Testis (tissue), 2 donors: ENCODE results near the gene FOXN3.

Experiments
- POLR2A ChIP-seq: fragments of 450-650 bp; IDR thresholded peaks from one replicate; pipeline ENCODE4 v1.6.1; 2017; ENCODE audit warnings: antibody characterized with exemption, mild to moderate bottlenecking, moderate library complexity
- TF ChIP-seq, protein P1 (sequence below), 3 experiments: fragments of 450-650 bp in 2 of 3; fragments of 200-600 bp in 1 of 3; sonication (generic) in 1 of 3; IDR thresholded peaks; one replicate each; pipeline ENCODE4 v1.5.1; 2016 to 2019; ENCODE audit warnings: antibody characterized with exemption in 3 of 3, mild to moderate bottlenecking in 2 of 3, moderate library complexity in 1 of 3

DNA sequence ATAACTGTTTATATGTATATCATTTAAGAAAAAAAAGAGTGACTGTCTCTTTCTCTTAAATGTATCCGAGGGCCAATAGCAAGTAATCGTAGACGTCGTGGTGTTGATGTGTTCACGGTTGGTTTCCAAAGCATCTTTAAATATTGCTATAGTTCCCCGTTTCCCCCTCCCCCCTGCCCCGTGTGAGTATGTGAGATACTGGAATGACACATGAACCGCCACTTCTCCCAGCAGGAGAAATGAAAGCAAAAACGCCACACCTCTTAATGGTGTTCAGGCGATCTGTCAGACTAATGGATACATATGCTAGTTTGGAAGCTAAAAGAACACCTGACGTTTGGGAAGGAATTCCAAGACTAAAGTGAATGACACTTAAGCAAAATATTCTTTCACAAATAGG is 258.3 kb downstream of the FOXN3 start:
- TF ChIP-seq POLR2A: no peak
- TF ChIP-seq, protein P1, sequence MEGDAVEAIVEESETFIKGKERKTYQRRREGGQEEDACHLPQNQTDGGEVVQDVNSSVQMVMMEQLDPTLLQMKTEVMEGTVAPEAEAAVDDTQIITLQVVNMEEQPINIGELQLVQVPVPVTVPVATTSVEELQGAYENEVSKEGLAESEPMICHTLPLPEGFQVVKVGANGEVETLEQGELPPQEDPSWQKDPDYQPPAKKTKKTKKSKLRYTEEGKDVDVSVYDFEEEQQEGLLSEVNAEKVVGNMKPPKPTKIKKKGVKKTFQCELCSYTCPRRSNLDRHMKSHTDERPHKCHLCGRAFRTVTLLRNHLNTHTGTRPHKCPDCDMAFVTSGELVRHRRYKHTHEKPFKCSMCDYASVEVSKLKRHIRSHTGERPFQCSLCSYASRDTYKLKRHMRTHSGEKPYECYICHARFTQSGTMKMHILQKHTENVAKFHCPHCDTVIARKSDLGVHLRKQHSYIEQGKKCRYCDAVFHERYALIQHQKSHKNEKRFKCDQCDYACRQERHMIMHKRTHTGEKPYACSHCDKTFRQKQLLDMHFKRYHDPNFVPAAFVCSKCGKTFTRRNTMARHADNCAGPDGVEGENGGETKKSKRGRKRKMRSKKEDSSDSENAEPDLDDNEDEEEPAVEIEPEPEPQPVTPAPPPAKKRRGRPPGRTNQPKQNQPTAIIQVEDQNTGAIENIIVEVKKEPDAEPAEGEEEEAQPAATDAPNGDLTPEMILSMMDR (IDR thresholded peaks at IDR 0.05): no peak
